ENCODE results near the gene ERO1B. TPM values are rescaled to one million over a fixed set of nuclear protein-coding genes. Genes with fewer than 3 reads are reported as not detected.

Gene ERO1B
- total RNA-seq, 1 experiment from 2014 or later = 3.2 TPM

GRCh38 chr1:236302941-236303340, 21.2 kb upstream of the ERO1B start:
- CTCF ChIA-PET = no interaction called here
- peaks cover 10% of the 10 kb centered on the region for H3K4me1 Mint-ChIP-seq

GRCh38 chr1:236301958-236302335, 20.2 kb upstream of the ERO1B start:
- TF ChIP-seq ESRRA (CRISPR knock-in tag; IDR thresholded peaks at IDR 0.05; ENCODE audit: borderline replicate concordance) (no peak), SMAD4 (CRISPR knock-in tag; IDR thresholded peaks at IDR 0.05) (no peak), MLX (CRISPR knock-in tag; IDR thresholded peaks at IDR 0.05) (no peak), ZNF671 (CRISPR knock-in tag; IDR thresholded peaks at IDR 0.05) (no peak), TCF7 (CRISPR knock-in tag; IDR thresholded peaks at IDR 0.05; ENCODE audit: low read depth) (no peak), ATF6 (CRISPR knock-in tag; IDR thresholded peaks at IDR 0.05) (no peak)
- DNase-seq (ENCODE audit: low spot score) (no peak), ATAC-seq (peak; percentile 38; the same call in 1 of the 2 replicates)
- H3K4me1 Mint-ChIP-seq = peaks cover 10% of the 10 kb centered on the region
- H3K9me3 Mint-ChIP-seq = no peaks in the 10 kb centered on the region
- H3K27ac Mint-ChIP-seq = no peak overlapping the region
- CTCF ChIA-PET = interaction anchor here (1.4 kb wide), 1 partner anchor 11 kb away, joined by 3 read pairs; no protein-coding TSS in a partner anchor
- no peaks in the 10 kb centered on the region for H3K27me3 Mint-ChIP-seq (ENCODE audit: low read depth)
- H3K4me3 Mint-ChIP-seq = no peak overlapping the region
- POLR2A ChIA-PET = interaction anchor here (0.6 kb wide), 1 partner anchor 47 kb away, joined by 5 read pairs; no protein-coding TSS in a partner anchor
- H3K36me3 Mint-ChIP-seq = no peaks in the 10 kb centered on the region

More at GRCh38 chr1:236302941-236303340, 21.2 kb upstream of the ERO1B start:
- no peaks in the 10 kb centered on the region for H3K9me3 Mint-ChIP-seq
- no peaks in the 10 kb centered on the region for H3K27me3 Mint-ChIP-seq (ENCODE audit: low read depth)
- no peak for TF ChIP-seq NFATC4 (CRISPR knock-in tag; IDR thresholded peaks at IDR 0.05)
- TF ChIP-seq EMX1 (CRISPR knock-in tag; IDR thresholded peaks at IDR 0.05) = no peak
- TF ChIP-seq CBFB (CRISPR knock-in tag; IDR thresholded peaks at IDR 0.05; ENCODE audit: low read depth) = no peak
- no peak for TF ChIP-seq PRDM15 (CRISPR knock-in tag; IDR thresholded peaks at IDR 0.05)
- no peak for TF ChIP-seq FOXJ3 (CRISPR knock-in tag; IDR thresholded peaks at IDR 0.05; ENCODE audit: borderline replicate concordance)
- TF ChIP-seq JAZF1 (CRISPR knock-in tag; IDR thresholded peaks at IDR 0.05) = no peak
- TF ChIP-seq SOX15 (CRISPR knock-in tag; IDR thresholded peaks at IDR 0.05) = no peak
- no peak for TF ChIP-seq E2F5 (CRISPR knock-in tag; IDR thresholded peaks at IDR 0.05)
- no peak for TF ChIP-seq HMGXB4 (CRISPR knock-in tag; IDR thresholded peaks at IDR 0.05)
- TF ChIP-seq ZBTB21 (CRISPR knock-in tag; IDR thresholded peaks at IDR 0.05; ENCODE audit: borderline replicate concordance) = no peak
- ATAC-seq (no peak), DNase-seq (ENCODE audit: low spot score) (no peak)
- POLR2A ChIA-PET = no interaction called here
- H3K4me3 Mint-ChIP-seq = no peak overlapping the region
- no peak overlapping the region for H3K27ac Mint-ChIP-seq
- no peaks in the 10 kb centered on the region for H3K36me3 Mint-ChIP-seq

All from WTC11 (cell line).